Prostate gland (tissue), 2 donors: ENCODE measurements around the gene RPL10.

Source experiments
- POLR2A ChIP-seq: fragments of 450-650 bp; IDR thresholded peaks from one replicate; pipeline ENCODE4 v1.6.1; 2016; ENCODE audit warnings: antibody characterized with exemption, mild to moderate bottlenecking
- TF ChIP-seq, protein P1 (sequence below), 4 experiments: fragments of 200-600 bp in 2 of 4; fragments of 450-650 bp in 2 of 4; sonication (generic) in 2 of 4; IDR thresholded peaks; 1 replicate in 3 of 4; 2 replicates in 1 of 4; pipeline ENCODE4 v1.5.1; 2016 to 2019; ENCODE audit warnings: antibody characterized with exemption in 4 of 4, mild to moderate bottlenecking in 2 of 4, moderate library complexity in 2 of 4

DNA sequence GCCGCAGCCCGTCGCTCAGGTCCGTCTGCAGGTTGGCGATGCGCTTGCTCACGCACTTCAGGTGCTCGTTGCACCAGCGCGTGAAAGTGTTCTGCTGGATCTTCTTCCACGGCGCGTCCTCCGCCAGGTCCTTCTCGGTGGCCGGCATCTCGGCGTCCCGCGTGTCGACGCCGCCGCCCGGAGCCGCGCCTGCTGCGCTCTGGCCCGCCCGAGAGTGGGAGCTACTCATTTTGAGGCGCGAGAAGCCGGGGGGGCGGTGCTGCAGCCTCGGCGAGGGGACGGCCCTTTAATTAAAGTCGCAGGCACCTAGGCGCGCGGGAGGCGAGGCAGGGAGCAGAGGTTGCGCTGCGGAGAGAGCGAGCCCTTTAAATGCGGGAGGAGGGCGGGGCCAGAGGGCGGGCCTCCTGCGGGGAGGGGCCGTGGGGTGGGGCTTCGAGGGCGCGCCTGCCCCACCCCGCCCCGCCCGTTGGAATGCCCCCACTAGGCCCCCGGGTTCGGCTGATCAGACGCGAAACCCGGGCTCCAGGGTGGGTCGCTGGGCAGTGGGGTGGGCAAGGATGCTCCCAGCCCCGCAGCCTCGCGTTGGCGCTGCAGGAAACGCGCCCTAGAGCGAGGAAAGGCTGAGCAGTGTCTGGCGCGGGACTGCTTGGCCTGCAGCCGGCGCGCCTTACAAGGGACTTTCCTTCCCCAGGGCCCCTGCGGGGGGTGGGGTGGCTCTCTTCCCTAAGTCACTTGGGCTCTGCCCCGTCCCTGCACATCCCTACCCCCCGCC is 27.0 kb upstream of the RPL10 start:
- TF ChIP-seq, protein P1, sequence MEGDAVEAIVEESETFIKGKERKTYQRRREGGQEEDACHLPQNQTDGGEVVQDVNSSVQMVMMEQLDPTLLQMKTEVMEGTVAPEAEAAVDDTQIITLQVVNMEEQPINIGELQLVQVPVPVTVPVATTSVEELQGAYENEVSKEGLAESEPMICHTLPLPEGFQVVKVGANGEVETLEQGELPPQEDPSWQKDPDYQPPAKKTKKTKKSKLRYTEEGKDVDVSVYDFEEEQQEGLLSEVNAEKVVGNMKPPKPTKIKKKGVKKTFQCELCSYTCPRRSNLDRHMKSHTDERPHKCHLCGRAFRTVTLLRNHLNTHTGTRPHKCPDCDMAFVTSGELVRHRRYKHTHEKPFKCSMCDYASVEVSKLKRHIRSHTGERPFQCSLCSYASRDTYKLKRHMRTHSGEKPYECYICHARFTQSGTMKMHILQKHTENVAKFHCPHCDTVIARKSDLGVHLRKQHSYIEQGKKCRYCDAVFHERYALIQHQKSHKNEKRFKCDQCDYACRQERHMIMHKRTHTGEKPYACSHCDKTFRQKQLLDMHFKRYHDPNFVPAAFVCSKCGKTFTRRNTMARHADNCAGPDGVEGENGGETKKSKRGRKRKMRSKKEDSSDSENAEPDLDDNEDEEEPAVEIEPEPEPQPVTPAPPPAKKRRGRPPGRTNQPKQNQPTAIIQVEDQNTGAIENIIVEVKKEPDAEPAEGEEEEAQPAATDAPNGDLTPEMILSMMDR (IDR thresholded peaks at IDR 0.05) = no peak
- peak; percentile 95 for TF ChIP-seq POLR2A
